Measurements from ENCODE around the gene IFNAR2. TPM values are rescaled to one million over a fixed set of nuclear protein-coding genes. Genes with fewer than 3 reads are reported as not detected.

IFNAR2 gene
- total and polyA plus RNA-seq, 2 experiments from 2014 or later: 18.2 to 19.6 TPM

GRCh38 chr21:33255404-33255803, 25.7 kb downstream of the IFNAR2 start:
- Histone ChIP-seq H3K27ac (no peak overlapping the region), H4K20me1 (ENCODE audit: insufficient read depth, poor library complexity, severe bottlenecking) (no peaks in the 10 kb centered on the region), H3K4me1 (ENCODE audit: insufficient read depth) (no peaks in the 10 kb centered on the region), H3K79me2 (no peaks in the 10 kb centered on the region), H3K36me3 (replicated peaks; ENCODE audit: insufficient read depth, low read depth) (no peaks in the 10 kb centered on the region), H3K27me3 (no peaks in the 10 kb centered on the region), H3K4me3 (no peak overlapping the region), H3K9me3 (ENCODE audit: low read depth) (no peaks in the 10 kb centered on the region), H2AFZ (no peak overlapping the region), H3K9me2 (replicated peaks; ENCODE audit: insufficient read depth) (no peaks in the 10 kb centered on the region), H3K4me2 (no peak overlapping the region)
- 74% methylated on average over 1 of the region's 1 CpG for WGBS (ENCODE audit: low lambda C conversion rate, missing lambda C conversion rate)
- DNase-seq (ENCODE audit: low spot score): no peak
- no peak for TF ChIP-seq EZH2phosphoT487 (IDR thresholded peaks at IDR 0.05; ENCODE audit: low read depth, severe bottlenecking, unreplicated experiment)
- no peak for TF ChIP-seq EZH2 (IDR thresholded peaks at IDR 0.05; ENCODE audit: borderline replicate concordance)
- TF ChIP-seq CTCF (IDR thresholded peaks at IDR 0.05; ENCODE audit: poor library complexity): no peak

- Histone ChIP-seq H3K27ac (no peak overlapping the region), H3K4me2 (no peak overlapping the region), H3K36me3 (replicated peaks; ENCODE audit: insufficient read depth, low read depth) (no peaks in the 10 kb centered on the region)
These were observed 26.3 kb downstream of the IFNAR2 start for GRCh38 chr21:33256019-33256418.

GRCh38 chr21:33257094-33257803, 27.5 kb downstream of the IFNAR2 start:
- H3K36me3 ChIP-seq (replicated peaks; ENCODE audit: insufficient read depth, low read depth): no peaks in the 10 kb centered on the region
- no peak overlapping the region for H2AFZ ChIP-seq
- no peaks in the 10 kb centered on the region for H3K9me3 ChIP-seq (ENCODE audit: low read depth)
- DNase-seq (ENCODE audit: low spot score): no peak
- 96% methylated on average over 18 of the region's 18 CpGs for WGBS (ENCODE audit: low lambda C conversion rate, missing lambda C conversion rate)
- H3K9me2 ChIP-seq (replicated peaks; ENCODE audit: insufficient read depth): no peaks in the 10 kb centered on the region
- no peaks in the 10 kb centered on the region for H3K79me2 ChIP-seq
- no peaks in the 10 kb centered on the region for H4K20me1 ChIP-seq (ENCODE audit: insufficient read depth, poor library complexity, severe bottlenecking)
- H3K4me3 ChIP-seq: no peak overlapping the region
- H3K27me3 ChIP-seq: no peaks in the 10 kb centered on the region
- H3K27ac ChIP-seq: no peak overlapping the region
- TF ChIP-seq EZH2 (IDR thresholded peaks at IDR 0.05; ENCODE audit: borderline replicate concordance): no peak
- TF ChIP-seq CTCF (IDR thresholded peaks at IDR 0.05; ENCODE audit: poor library complexity): no peak
- TF ChIP-seq EZH2phosphoT487 (IDR thresholded peaks at IDR 0.05; ENCODE audit: low read depth, severe bottlenecking, unreplicated experiment): no peak
- no peaks in the 10 kb centered on the region for H3K4me1 ChIP-seq (ENCODE audit: insufficient read depth)
- H3K4me2 ChIP-seq: no peak overlapping the region

More at GRCh38 chr21:33256019-33256418, 26.3 kb downstream of the IFNAR2 start:
- H3K79me2 ChIP-seq: no peaks in the 10 kb centered on the region
- H3K9me2 ChIP-seq (replicated peaks; ENCODE audit: insufficient read depth): no peaks in the 10 kb centered on the region
- WGBS (ENCODE audit: low lambda C conversion rate, missing lambda C conversion rate): 91% methylated on average over 6 of the region's 6 CpGs
- no peaks in the 10 kb centered on the region for H3K9me3 ChIP-seq (ENCODE audit: low read depth)
- H3K4me1 ChIP-seq (ENCODE audit: insufficient read depth): no peaks in the 10 kb centered on the region
- TF ChIP-seq EZH2 (IDR thresholded peaks at IDR 0.05; ENCODE audit: borderline replicate concordance) (no peak), CTCF (IDR thresholded peaks at IDR 0.05; ENCODE audit: poor library complexity) (no peak), EZH2phosphoT487 (IDR thresholded peaks at IDR 0.05; ENCODE audit: low read depth, severe bottlenecking, unreplicated experiment) (no peak)
- no peaks in the 10 kb centered on the region for H4K20me1 ChIP-seq (ENCODE audit: insufficient read depth, poor library complexity, severe bottlenecking)
- no peaks in the 10 kb centered on the region for H3K27me3 ChIP-seq
- H3K4me3 ChIP-seq: no peak overlapping the region
- H2AFZ ChIP-seq: no peak overlapping the region
- no peak for DNase-seq (ENCODE audit: low spot score)

Measured in hepatocyte (in vitro differentiated cells).